SK-N-SH (cell line): ENCODE measurements around the gene TCEANC. TPM values are rescaled to one million over a fixed set of nuclear protein-coding genes. Genes with fewer than 3 reads are reported as not detected.
"Not testable (repeated sequence)": the region's sequence is repeated elsewhere in the genome, so short reads cannot be mapped to it uniquely, and the experiment has no call there.

Experiments used
- CTCF ChIA-PET: fragments of 300-600, 350-600 bp; formaldehyde crosslinking; extraction: SDS; loops from one replicate; lab custom pipeline; 2021; lab: Yijun Ruan, JAX
- POLR2A ChIA-PET: fragments of 350-600 bp; sonication (Branson Sonifier 250); formaldehyde crosslinking; extraction: SDS; loops from one replicate; lab custom pipeline; 2020; ENCODE audit warnings: antibody characterized with exemption, inconsistent platforms; lab: Yijun Ruan, JAX
- DNase-seq: peaks from one replicate; pipeline ENCODE4 v3.0.0; 2012
- H2AFZ ChIP-seq: fragments of 200-600 bp; sonication (generic); 2 replicates; pipeline ENCODE4 v1.8.1; 2016; ENCODE audit warnings: antibody characterized with exemption, mild to moderate bottlenecking, low read depth
- H3F3A ChIP-seq: fragments of 200-600 bp; sonication (generic); replicated peaks from 2 replicates; pipeline ENCODE3; 2016; ENCODE audit warnings: antibody characterized with exemption, mild to moderate bottlenecking; ENCODE audit not compliant: insufficient read depth
- H3K27ac ChIP-seq, 2 experiments: fragments of 200-500 bp in 1 of 2; fragments of 200-600 bp in 1 of 2; sonication (Bioruptor generic) in 1 of 2; sonication (generic), shearing (Covaris generic) in 1 of 2; 2 replicates each; pipeline versions ENCODE4 v1.5.1 to v1.6.1; 2014 to 2016; ENCODE audit warnings: low read depth in 2 of 2, inconsistent platforms in 1 of 2, low read length in 1 of 2, mild to moderate bottlenecking in 1 of 2, mixed read lengths in 1 of 2
- H3K27me3 ChIP-seq: fragments of 200-600 bp; sonication (generic), shearing (Covaris generic); 2 replicates; pipeline ENCODE4 v1.6.1; 2016; ENCODE audit warnings: mixed run types; ENCODE audit not compliant: insufficient read depth
- H3K36me3 ChIP-seq, 2 experiments: fragments of 200-500 bp in 1 of 2; fragments of 200-600 bp in 1 of 2; sonication (Bioruptor generic) in 1 of 2; sonication (generic) in 1 of 2; replicated peaks in 1 of 2; 2 replicates each; pipeline versions ENCODE3 to v1.5.1; 2014 to 2016; ENCODE audit warnings: low read length in 1 of 2, mild to moderate bottlenecking in 1 of 2; ENCODE audit not compliant: insufficient read depth in 2 of 2, control insufficient read depth in 1 of 2
- H3K4me1 ChIP-seq, 2 experiments: fragments of 200-500 bp in 1 of 2; fragments of 200-600 bp in 1 of 2; sonication (Bioruptor generic) in 1 of 2; sonication (generic), shearing (Covaris generic) in 1 of 2; 2 replicates each; pipeline versions ENCODE4 v1.5.1 to v1.6.1; 2014 to 2016; ENCODE audit warnings: low read depth in 1 of 2, low read length in 1 of 2, mixed run types in 1 of 2; ENCODE audit not compliant: insufficient read depth in 2 of 2, control insufficient read depth in 1 of 2
- H3K4me2 ChIP-seq: fragments of 200-600 bp; sonication (generic), shearing (Covaris generic); 2 replicates; pipeline ENCODE4 v1.6.1; 2017; ENCODE audit warnings: mixed run types
- H3K4me3 ChIP-seq, 2 experiments: fragments of 200-500 bp in 1 of 2; fragments of 200-600 bp in 1 of 2; sonication (Bioruptor generic) in 1 of 2; sonication (generic), shearing (Covaris generic) in 1 of 2; 2 replicates each; pipeline versions ENCODE4 v1.5.1 to v1.8.1; 2014 to 2016; ENCODE audit warnings: low read depth in 2 of 2, inconsistent platforms in 1 of 2, low read length in 1 of 2, mild to moderate bottlenecking in 1 of 2, mixed read lengths in 1 of 2, moderate library complexity in 1 of 2
- H3K79me2 ChIP-seq: fragments of 200-600 bp; sonication (generic); 2 replicates; pipeline ENCODE4 v1.8.1; 2017; ENCODE audit warnings: mild to moderate bottlenecking; ENCODE audit not compliant: insufficient read depth
- H3K9ac ChIP-seq: fragments of 200-600 bp; sonication (generic); 2 replicates; pipeline ENCODE4 v1.6.1; 2017; ENCODE audit warnings: mixed run types
- H3K9me2 ChIP-seq: fragments of 200-600 bp; sonication (generic); 2 replicates; pipeline ENCODE4 v1.6.1; 2017; ENCODE audit warnings: mixed run types
- H3K9me3 ChIP-seq: fragments of 200-600 bp; sonication (generic); 2 replicates; pipeline ENCODE4 v1.6.1; 2017; ENCODE audit warnings: mixed run types, mild to moderate bottlenecking, moderate library complexity
- H4K20me1 ChIP-seq: fragments of 200-600 bp; sonication (generic); 2 replicates; pipeline ENCODE4 v1.6.1; 2017; ENCODE audit warnings: mild to moderate bottlenecking, mixed run types; ENCODE audit not compliant: insufficient read depth
- ELF1 ChIP-seq: IDR thresholded peaks from 2 replicates; pipeline ENCODE4 v1.4.0; 2012
- EZH2phosphoT487 ChIP-seq: fragments of 200-600 bp; sonication (generic); IDR thresholded peaks from 2 replicates; pipeline ENCODE4 v1.6.1; 2017; ENCODE audit warnings: low read depth, mixed run types, mild to moderate bottlenecking, antibody characterized with exemption, moderate library complexity, borderline replicate concordance
- FOSL2 ChIP-seq: IDR thresholded peaks from 2 replicates; pipeline ENCODE4 v1.4.0; 2012; ENCODE audit warnings: low read depth, mild to moderate bottlenecking, moderate library complexity, borderline replicate concordance
- FOXJ3 ChIP-seq: sonication (generic); formaldehyde crosslinking; IDR thresholded peaks from 2 replicates; pipeline ENCODE4 v1.5.1; 2020; ENCODE audit warnings: mild to moderate bottlenecking, missing genetic modification reagents
- GABPA ChIP-seq: IDR thresholded peaks from 2 replicates; pipeline ENCODE4 v1.4.0; 2012; ENCODE audit warnings: low read depth, mild to moderate bottlenecking
- POLR2AphosphoS5 ChIP-seq: IDR thresholded peaks from 2 replicates; pipeline ENCODE4 v1.6.1; 2012; ENCODE audit warnings: low read depth, low read length
- RFX5 ChIP-seq: IDR thresholded peaks from 2 replicates; pipeline ENCODE4 v1.6.1; 2012; ENCODE audit warnings: mild to moderate bottlenecking, improper control_type of control experiment, low read length
- TEAD4 ChIP-seq: IDR thresholded peaks from 2 replicates; pipeline ENCODE4 v1.4.0; 2012; ENCODE audit warnings: mild to moderate bottlenecking, borderline replicate concordance; ENCODE audit not compliant: insufficient read depth
- ZBTB33 ChIP-seq: IDR thresholded peaks from 2 replicates; pipeline ENCODE4 v1.4.0; 2012; ENCODE audit warnings: low read depth, borderline replicate concordance
- WGBS: methylation state at CpG from one replicate; pipeline ENCODE4 v1.1.6; 2017; ENCODE audit warnings: low lambda C conversion rate; 5-methylcytosine and 5-hydroxymethylcytosine counted together
- polyA plus RNA-seq, 3 experiments: library from polyadenylated mRNA; depleted of rRNA; stranded (reverse); fragments of >200 nt; gene quantifications; 2 replicates each; pipeline ENCODE4 v1.2.3, GENCODE V29; 2012
- TF ChIP-seq, protein P1 (sequence below): fragments of 200-600 bp; sonication (generic); IDR thresholded peaks from 2 replicates; pipeline ENCODE4 v1.6.1; 2017; ENCODE audit warnings: antibody characterized with exemption, mild to moderate bottlenecking, moderate library complexity
- TF ChIP-seq, protein P2 (sequence below): IDR thresholded peaks from 2 replicates; pipeline ENCODE4 v1.4.0; 2012; ENCODE audit warnings: low read depth, borderline replicate concordance

TCEANC gene
- polyA plus RNA-seq, 1 of the 3 experiments (the other 2 are of a cell fraction) = 0.84 TPM

GRCh38 chrX:13669246-13669737, 16.4 kb downstream of the TCEANC start (continued):
- TF ChIP-seq, protein P1, sequence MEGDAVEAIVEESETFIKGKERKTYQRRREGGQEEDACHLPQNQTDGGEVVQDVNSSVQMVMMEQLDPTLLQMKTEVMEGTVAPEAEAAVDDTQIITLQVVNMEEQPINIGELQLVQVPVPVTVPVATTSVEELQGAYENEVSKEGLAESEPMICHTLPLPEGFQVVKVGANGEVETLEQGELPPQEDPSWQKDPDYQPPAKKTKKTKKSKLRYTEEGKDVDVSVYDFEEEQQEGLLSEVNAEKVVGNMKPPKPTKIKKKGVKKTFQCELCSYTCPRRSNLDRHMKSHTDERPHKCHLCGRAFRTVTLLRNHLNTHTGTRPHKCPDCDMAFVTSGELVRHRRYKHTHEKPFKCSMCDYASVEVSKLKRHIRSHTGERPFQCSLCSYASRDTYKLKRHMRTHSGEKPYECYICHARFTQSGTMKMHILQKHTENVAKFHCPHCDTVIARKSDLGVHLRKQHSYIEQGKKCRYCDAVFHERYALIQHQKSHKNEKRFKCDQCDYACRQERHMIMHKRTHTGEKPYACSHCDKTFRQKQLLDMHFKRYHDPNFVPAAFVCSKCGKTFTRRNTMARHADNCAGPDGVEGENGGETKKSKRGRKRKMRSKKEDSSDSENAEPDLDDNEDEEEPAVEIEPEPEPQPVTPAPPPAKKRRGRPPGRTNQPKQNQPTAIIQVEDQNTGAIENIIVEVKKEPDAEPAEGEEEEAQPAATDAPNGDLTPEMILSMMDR = no peak
- TF ChIP-seq RFX5 (no peak), GABPA (no peak), ZBTB33 (0 out of 2 replicates have a peak, but pooled peaks have one; percentile 46), ELF1 (no peak), EZH2phosphoT487 (no peak), FOXJ3 (CRISPR knock-in tag) (no peak)

DNA sequence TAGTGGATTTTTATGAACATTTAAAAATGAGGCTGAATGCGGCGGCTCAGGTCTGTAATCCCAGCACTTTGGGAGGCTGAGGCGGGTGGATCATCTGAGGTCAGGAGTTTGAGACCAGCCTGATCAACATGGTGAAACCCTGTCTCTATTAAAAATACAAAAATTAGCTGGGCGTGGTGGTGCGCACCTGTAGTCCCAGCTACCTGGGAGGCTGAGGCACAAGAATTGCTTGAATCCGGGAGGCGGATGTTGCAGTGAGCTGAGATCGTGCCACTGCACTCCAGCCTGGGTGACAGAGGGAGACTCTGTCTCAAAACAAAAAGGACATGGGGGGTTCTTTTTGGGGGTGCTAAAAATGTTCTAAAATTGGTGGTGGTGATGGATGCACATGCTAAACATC, 16.8 kb downstream of the TCEANC start:
- Histone ChIP-seq H3K27ac (peak overlapping the region in 1 of 2 experiments; percentile 75; a peak in 2 of 4 replicates), H2AFZ (peak overlapping the region; percentile 81), H3K4me2 (peak overlapping the region; percentile 43; the same call in 1 of the 2 replicates), H3K4me3 (peak overlapping the region in 1 of 2 experiments; percentile 33; a peak in 1 of 4 replicates), H3F3A (peaks cover 10% of the 10 kb centered on the region)
- 93% methylated on average over 8 of the region's 8 CpGs for WGBS
- CTCF ChIA-PET = interaction anchor here (0.6 to 2.4 kb wide), 2 partner anchors 11 to 279 kb away, joined by 3 to 6 read pairs; no protein-coding TSS in a partner anchor
- H4K20me1 ChIP-seq, H3K79me2 ChIP-seq, POLR2A ChIA-PET, H3K4me1 ChIP-seq, DNase-seq, H3K9me2 ChIP-seq, H3K36me3 ChIP-seq, H3K9ac ChIP-seq, H3K27me3 ChIP-seq, H3K9me3 ChIP-seq: not testable (repeated sequence)

- Histone ChIP-seq H3K9me3 (no peaks in the 10 kb centered on the region), H3K9ac (no peak overlapping the region), H3K9me2 (no peaks in the 10 kb centered on the region), H3K79me2 (no peaks in the 10 kb centered on the region), H2AFZ (no peak overlapping the region), H3F3A (peaks cover 10% of the 10 kb centered on the region), H3K27me3 (peaks cover 6% of the 10 kb centered on the region; the same call in 1 of the 2 replicates), H3K4me3 (no peak overlapping the region), H3K36me3 (no peaks in the 10 kb centered on the region), H3K4me2 (no peak overlapping the region), H4K20me1 (no peaks in the 10 kb centered on the region), H3K4me1 (no peaks in the 10 kb centered on the region; a peak in 1 of 4 replicates), H3K27ac (no peak overlapping the region)
- ChIA-PET POLR2A (no interaction called here), CTCF (interaction anchor here (2.4 kb wide), 1 partner anchor 11 kb away, joined by 6 read pairs; no protein-coding TSS in a partner anchor)
- DNase-seq = no peak
- 69% methylated on average over 5 of the region's 5 CpGs for WGBS
- TF ChIP-seq, protein P1 = no peak
- TF ChIP-seq POLR2AphosphoS5 = no peak
- no peak for TF ChIP-seq TEAD4
- no peak for TF ChIP-seq FOSL2
- TF ChIP-seq, protein P2, sequence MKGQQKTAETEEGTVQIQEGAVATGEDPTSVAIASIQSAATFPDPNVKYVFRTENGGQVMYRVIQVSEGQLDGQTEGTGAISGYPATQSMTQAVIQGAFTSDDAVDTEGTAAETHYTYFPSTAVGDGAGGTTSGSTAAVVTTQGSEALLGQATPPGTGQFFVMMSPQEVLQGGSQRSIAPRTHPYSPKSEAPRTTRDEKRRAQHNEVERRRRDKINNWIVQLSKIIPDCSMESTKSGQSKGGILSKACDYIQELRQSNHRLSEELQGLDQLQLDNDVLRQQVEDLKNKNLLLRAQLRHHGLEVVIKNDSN = no peak
- no peak for TF ChIP-seq RFX5
Measured at GRCh38 chrX:13670197-13670596, 17.3 kb downstream of the TCEANC start.
